ENCODE measurements around the gene KRTAP4-12.
"Not testable (repeated sequence)": the region's sequence is repeated elsewhere in the genome, so short reads cannot be mapped to it uniquely, and the experiment has no call there.

Gene KRTAP4-12

GRCh38 chr17:41125064-41125463, 1.1 kb upstream of the KRTAP4-12 start:
- DNase-seq: no peak

GRCh38 chr17:41123292-41123990, 541 bp downstream of the KRTAP4-12 start:
- not testable (repeated sequence) for DNase-seq

GRCh38 chr17:41121742-41122141, 2.2 kb downstream of the KRTAP4-12 start:
- DNase-seq: no peak

- not testable (repeated sequence) for DNase-seq
Observed at GRCh38 chr17:41119696-41120690, 4.0 kb downstream of the KRTAP4-12 start.

- DNase-seq: no peak
Observed at GRCh38 chr17:41118721-41119120, 5.3 kb downstream of the KRTAP4-12 start.

GRCh38 chr17:41117846-41118386, 6.1 kb downstream of the KRTAP4-12 start, which contains the start of gene KRTAP4-11:
Gene KRTAP4-11 (minus strand): TSS chr17:41118373. CDS start chr17:41118315, 58 bp downstream.
- not testable (repeated sequence) for DNase-seq

- DNase-seq: no peak
Observed at GRCh38 chr17:41116297-41116696, 7.7 kb downstream of the KRTAP4-12 start.

- no peak for DNase-seq
Observed at GRCh38 chr17:41111151-41111885, 12.7 kb downstream of the KRTAP4-12 start.

GRCh38 chr17:41108728-41109386, 15.1 kb downstream of the KRTAP4-12 start:
- DNase-seq: not testable (repeated sequence)

- no peak for DNase-seq
Observed at GRCh38 chr17:41107941-41108450, 16.0 kb downstream of the KRTAP4-12 start.

- DNase-seq: not testable (repeated sequence)
Observed at GRCh38 chr17:41105347-41105746, 18.6 kb downstream of the KRTAP4-12 start, which contains the start of gene KRTAP4-9. Gene KRTAP4-9 (plus strand): TSS chr17:41105389. CDS start chr17:41105389, 0 bp downstream.

GRCh38 chr17:41104386-41105038, 19.5 kb downstream of the KRTAP4-12 start:
- not testable (repeated sequence) for DNase-seq

- no peak for DNase-seq
Observed at GRCh38 chr17:41103896-41104295, 20.1 kb downstream of the KRTAP4-12 start.

- DNase-seq: no peak
Observed at GRCh38 chr17:41101586-41102259, 22.3 kb downstream of the KRTAP4-12 start, which contains the start of gene KRTAP4-16. Gene KRTAP4-16 (minus strand): TSS chr17:41102209. CDS start chr17:41102209, 0 bp downstream.

- DNase-seq: not testable (repeated sequence)
Observed at GRCh38 chr17:41099682-41100480, 24.1 kb downstream of the KRTAP4-12 start.

- DNase-seq: no peak
Observed at GRCh38 chr17:41098481-41098880, 25.5 kb downstream of the KRTAP4-12 start.

GRCh38 chr17:41098042-41098441, 25.9 kb downstream of the KRTAP4-12 start, which contains the start of gene KRTAP4-8:
Gene KRTAP4-8 (minus strand): TSS chr17:41098142. CDS start chr17:41098084, 58 bp downstream.
- DNase-seq: no peak

- DNase-seq: no peak
Observed at GRCh38 chr17:41096055-41096454, 27.9 kb downstream of the KRTAP4-12 start.

GRCh38 chr17:41088760-41089352, 35.1 kb downstream of the KRTAP4-12 start:
- DNase-seq: not testable (repeated sequence)

All from NCI-H2171 (cell line).